Esophagus squamous epithelium (tissue), 4 donors: ENCODE measurements around the gene ALG11.

Source experiments
- POLR2A ChIP-seq, 4 donors: fragments of 450-650 bp; IDR thresholded peaks; one replicate each; pipeline ENCODE4 v1.6.1; 2017; ENCODE audit warnings: antibody characterized with exemption in 4 of 4, mild to moderate bottlenecking in 4 of 4, moderate library complexity in 3 of 4
- TF ChIP-seq, protein P1 (sequence below), 6 experiments: fragments of 450-650 bp in 4 of 6; fragments of 200-600 bp in 2 of 6; sonication (generic) in 2 of 6; IDR thresholded peaks; one replicate each; pipeline ENCODE4 v1.5.1; 2016 to 2019; ENCODE audit warnings: antibody characterized with exemption in 6 of 6, mild to moderate bottlenecking in 4 of 6, moderate library complexity in 4 of 6

DNA sequence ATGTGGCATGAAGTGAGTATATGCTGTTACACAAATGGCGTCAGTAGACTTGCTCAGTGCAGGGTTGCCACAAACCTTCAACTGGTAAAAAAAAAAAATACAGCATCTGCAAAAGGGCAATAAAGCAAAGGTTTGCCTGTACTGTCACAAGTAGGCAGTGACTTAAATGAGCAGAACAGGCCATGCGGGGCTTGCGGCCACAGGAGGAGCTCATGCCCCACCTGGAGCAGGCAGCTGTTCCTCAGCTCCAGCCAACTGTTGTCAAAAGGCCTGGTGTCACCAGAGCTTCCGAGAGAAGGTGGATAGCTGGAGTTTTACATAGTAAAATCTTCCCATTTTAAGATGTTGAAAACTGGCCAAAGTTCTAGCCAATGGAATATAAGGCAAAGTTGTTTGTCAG lies 8.7 kb upstream of the ALG11 start:
- TF ChIP-seq, protein P1, sequence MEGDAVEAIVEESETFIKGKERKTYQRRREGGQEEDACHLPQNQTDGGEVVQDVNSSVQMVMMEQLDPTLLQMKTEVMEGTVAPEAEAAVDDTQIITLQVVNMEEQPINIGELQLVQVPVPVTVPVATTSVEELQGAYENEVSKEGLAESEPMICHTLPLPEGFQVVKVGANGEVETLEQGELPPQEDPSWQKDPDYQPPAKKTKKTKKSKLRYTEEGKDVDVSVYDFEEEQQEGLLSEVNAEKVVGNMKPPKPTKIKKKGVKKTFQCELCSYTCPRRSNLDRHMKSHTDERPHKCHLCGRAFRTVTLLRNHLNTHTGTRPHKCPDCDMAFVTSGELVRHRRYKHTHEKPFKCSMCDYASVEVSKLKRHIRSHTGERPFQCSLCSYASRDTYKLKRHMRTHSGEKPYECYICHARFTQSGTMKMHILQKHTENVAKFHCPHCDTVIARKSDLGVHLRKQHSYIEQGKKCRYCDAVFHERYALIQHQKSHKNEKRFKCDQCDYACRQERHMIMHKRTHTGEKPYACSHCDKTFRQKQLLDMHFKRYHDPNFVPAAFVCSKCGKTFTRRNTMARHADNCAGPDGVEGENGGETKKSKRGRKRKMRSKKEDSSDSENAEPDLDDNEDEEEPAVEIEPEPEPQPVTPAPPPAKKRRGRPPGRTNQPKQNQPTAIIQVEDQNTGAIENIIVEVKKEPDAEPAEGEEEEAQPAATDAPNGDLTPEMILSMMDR (IDR thresholded peaks at IDR 0.05) = no peak
- no peak for TF ChIP-seq POLR2A (IDR thresholded peaks at IDR 0.05)
